ENCODE data around the gene LSAMP. TPM values are rescaled to one million over a fixed set of nuclear protein-coding genes. Genes with fewer than 3 reads are reported as not detected.

Gene LSAMP
- total RNA-seq, 1 donor from 2014 or later, result 19.9 TPM

GRCh38 chr3:115974940-115975339 is 470.3 kb downstream of the LSAMP start:
- no peak for DNase-seq
- ATAC-seq, result no peak
- intact Hi-C loops (cut with micrococcal nuclease), result no loop called here

- no peak for ATAC-seq
- intact Hi-C loops (cut with micrococcal nuclease), result no loop called here
- DNase-seq, result no peak
Observed at GRCh38 chr3:115968871-115969270, 476.4 kb downstream of the LSAMP start.

DNA sequence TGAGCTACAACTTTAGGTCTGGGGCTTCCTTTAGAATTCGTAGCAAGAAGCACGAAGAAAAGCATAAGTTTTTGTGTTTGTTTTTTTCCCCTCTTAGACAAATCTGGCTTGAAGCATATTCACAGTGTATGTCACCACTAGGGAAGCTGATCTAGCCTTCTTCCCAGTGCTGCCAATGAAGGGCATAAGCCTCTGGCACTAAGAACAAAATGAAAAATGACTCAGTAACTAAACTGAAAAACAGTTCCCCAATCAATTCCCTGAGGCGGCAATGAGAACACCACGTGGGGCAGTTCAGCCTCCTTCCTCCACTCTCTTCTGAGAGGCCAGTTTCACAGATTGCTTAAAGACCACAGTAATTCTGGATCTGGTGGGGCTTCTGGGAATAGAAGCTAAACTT is 483.9 kb downstream of the LSAMP start:
- intact Hi-C loops (cut with micrococcal nuclease), result no loop called here
- ATAC-seq, result peak; percentile 58
- DNase-seq, result no peak

DNA sequence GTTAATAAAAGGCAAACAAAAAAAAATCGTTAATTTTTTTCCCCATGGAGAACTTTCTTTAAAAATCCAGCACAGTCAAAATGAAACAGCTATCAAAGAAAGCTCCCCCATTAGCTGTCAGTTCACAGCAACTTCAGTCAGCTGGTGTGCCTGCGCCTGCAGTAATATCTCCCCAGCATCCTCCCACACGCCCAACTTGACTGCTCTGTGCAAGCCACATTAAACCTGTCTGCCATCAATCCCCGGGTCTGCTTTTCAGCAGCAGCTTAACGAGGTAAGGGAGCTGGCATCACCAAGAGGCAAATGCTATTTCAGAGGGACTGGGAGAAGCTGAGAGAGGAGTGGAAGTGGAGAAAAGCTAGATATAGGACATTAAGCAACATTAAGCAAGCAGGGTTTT is 484.5 kb downstream of the LSAMP start:
- ATAC-seq (peak; percentile 59), DNase-seq (no peak)
- intact Hi-C loops (cut with micrococcal nuclease), result no loop called here

GRCh38 chr3:115958526-115958925 is 486.8 kb downstream of the LSAMP start:
- ATAC-seq (no peak), DNase-seq (no peak)
- intact Hi-C loops (cut with micrococcal nuclease), result no loop called here

DNA sequence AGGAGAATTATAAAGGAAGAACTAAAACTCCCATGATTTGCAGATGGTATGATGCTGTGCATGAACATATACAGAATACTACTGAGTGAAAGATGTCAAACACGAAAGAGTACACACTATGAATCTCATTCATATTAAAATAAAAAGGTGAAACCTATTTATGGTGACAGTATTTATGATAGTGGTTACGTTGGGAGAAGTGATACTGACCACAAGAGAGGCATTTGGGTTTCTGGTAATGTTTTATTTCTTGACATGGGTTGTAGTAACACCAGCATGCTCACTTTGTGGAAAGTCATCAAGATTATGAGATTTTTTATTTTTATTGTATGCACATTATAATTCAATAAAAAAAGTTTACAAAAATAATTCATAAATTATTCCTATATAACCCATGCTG is 498.0 kb downstream of the LSAMP start:
- DNase-seq (no peak), ATAC-seq (no peak)
- intact Hi-C loops (cut with micrococcal nuclease), result no loop called here

GRCh38 chr3:115943579-115943978 is 501.7 kb downstream of the LSAMP start:
- ATAC-seq, result no peak
- intact Hi-C loops (cut with micrococcal nuclease), result no loop called here

DNA sequence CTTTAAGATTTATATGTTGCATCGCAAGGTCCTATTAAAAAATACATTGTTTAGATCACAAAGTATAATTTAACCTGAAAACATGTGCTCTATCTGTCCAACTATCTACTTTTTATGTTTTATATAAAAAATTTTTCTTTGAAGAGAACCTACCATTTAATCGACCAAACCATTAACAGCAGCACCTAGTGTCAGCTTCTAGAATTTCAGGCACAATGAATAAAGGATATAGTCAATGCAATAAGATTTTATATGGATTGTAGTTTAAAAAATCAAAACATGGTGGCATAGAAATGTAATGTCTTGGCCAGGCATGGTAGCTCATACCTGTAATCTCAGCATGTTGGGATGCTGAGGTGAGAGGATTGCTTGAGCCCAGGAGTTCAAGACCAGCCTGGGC is 508.2 kb downstream of the LSAMP start:
- ATAC-seq (no peak), DNase-seq (no peak)
- intact Hi-C loops (cut with micrococcal nuclease), result no loop called here

More at GRCh38 chr3:115943579-115943978, 501.7 kb downstream of the LSAMP start:
- DNase-seq, result no peak

DNA sequence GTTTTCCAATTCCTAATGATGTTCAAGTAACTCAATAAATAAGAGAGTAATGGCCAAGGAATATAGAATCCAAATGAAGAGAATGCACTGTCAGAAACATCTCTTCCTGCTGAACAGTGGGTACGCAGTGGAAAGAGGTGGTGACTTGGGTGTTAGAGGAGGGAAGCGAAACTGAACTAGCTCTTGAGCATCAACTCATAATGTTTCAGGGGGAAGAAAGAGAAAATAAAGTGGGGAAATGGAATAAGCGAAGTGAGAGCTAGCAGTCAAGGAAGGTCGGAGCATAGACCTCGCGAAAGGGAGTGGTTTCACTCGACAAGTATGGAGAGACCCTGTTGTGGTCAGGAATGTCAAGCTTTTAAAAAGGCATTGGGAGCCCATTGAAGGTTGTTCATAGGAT is 512.5 kb downstream of the LSAMP start:
- no peak for DNase-seq
- intact Hi-C loops (cut with micrococcal nuclease), result no loop called here
- ATAC-seq, result no peak

- no peak for DNase-seq
- intact Hi-C loops (cut with micrococcal nuclease), result no loop called here
Observed at GRCh38 chr3:115931581-115931980, 513.7 kb downstream of the LSAMP start.

GRCh38 chr3:115930922-115931321 is 514.4 kb downstream of the LSAMP start:
- intact Hi-C loops (cut with micrococcal nuclease), result no loop called here
- no peak for ATAC-seq
- DNase-seq, result no peak

More at GRCh38 chr3:115931581-115931980, 513.7 kb downstream of the LSAMP start:
- ATAC-seq, result no peak

GRCh38 chr3:115930168-115930567 is 515.1 kb downstream of the LSAMP start:
- ATAC-seq (no peak), DNase-seq (no peak)
- intact Hi-C loops (cut with micrococcal nuclease), result no loop called here

GRCh38 chr3:115928376-115928775 is 516.9 kb downstream of the LSAMP start:
- DNase-seq (no peak), ATAC-seq (no peak)
- intact Hi-C loops (cut with micrococcal nuclease), result no loop called here

DNA sequence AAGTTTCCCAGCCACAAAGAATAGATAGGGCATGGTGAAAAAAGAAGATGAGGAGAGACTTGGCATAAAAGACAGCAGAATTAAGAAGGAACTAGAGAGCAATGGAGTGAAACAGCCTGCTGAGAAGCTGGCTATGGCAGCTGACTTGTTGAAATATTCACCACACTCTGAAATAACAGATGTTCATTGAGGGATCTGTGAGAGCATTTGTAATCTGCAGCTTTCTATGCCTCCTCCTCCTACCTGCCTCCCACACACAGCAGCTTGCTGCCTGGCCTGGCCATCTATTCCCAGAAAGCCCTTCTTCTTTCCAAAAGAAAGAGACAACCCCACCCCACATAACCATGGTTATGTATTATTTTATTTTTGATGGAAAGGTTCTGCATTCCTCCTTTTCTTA is 518.1 kb downstream of the LSAMP start:
- DNase-seq (no peak), ATAC-seq (no peak)
- intact Hi-C loops (cut with micrococcal nuclease), result no loop called here

DNA sequence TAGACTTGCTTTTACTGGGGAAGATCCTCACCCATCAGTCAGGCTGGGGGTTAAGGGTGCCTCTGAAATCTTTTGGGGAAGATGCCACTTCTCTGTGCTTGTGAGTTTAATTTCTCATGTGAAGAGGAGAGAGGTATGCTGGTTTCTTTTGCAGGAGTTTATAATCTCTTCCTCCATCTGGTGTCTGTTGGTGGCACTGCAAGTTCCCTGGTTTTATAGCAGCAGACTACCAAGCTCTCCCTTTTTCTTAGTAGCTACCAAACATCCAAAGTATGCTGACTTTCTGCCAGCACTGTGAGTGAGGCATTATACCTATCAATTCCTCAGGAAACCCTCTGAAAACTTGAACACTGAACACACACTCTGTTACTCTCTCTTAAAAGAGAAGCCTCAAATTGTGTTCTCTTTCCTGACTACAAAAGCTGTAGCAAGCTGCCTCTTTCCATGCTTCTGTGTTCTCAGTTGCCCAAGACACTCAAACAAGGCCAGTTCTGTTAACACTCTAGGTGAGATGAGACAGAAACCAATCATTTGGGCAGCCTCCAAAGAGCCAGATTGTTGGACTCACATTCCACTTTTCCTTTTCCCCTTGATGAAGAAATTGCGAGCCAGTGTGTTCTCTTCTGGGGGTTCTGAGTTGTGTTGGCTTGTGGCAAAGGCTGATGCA is 522.5 kb downstream of the LSAMP start:
- no peak for DNase-seq
- no peak for ATAC-seq

GRCh38 chr3:115921711-115922110 is 523.6 kb downstream of the LSAMP start:
- ATAC-seq (no peak), DNase-seq (no peak)
- intact Hi-C loops (cut with micrococcal nuclease), result no loop called here

More for the DNA sequence above, 522.5 kb downstream of the LSAMP start:
- intact Hi-C loops (cut with micrococcal nuclease), result no loop called here

DNA sequence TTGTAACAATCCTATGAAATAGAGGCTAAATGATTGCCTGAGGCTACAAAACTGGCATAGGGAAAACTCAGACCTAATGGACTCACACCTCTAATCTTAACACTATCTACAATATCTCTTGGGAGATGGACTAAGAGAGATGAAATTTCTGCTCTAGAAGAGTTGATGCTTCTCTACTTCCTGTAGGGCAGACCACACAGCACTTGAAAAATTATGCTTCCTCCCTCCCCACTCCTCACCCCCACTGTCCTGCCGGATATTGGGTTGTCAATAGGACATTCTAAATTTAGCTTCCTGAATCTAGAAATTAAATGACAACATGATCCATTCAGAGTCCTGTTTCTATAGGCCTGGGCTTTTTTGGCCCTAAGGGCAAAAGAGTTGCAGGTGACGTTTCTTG is 526.4 kb downstream of the LSAMP start:
- no peak for DNase-seq
- ATAC-seq, result no peak
- intact Hi-C loops (cut with micrococcal nuclease), result no loop called here

GRCh38 chr3:115916866-115917265 is 528.4 kb downstream of the LSAMP start:
- DNase-seq (no peak), ATAC-seq (no peak)
- intact Hi-C loops (cut with micrococcal nuclease), result no loop called here

GRCh38 chr3:115915061-115915460 is 530.2 kb downstream of the LSAMP start:
- no peak for ATAC-seq
- intact Hi-C loops (cut with micrococcal nuclease), result no loop called here
- no peak for DNase-seq

GRCh38 chr3:115913069-115913686 is 532.1 kb downstream of the LSAMP start:
- DNase-seq (no peak), ATAC-seq (no peak)

GRCh38 chr3:115912372-115912771 is 532.9 kb downstream of the LSAMP start:
- intact Hi-C loops (cut with micrococcal nuclease), result no loop called here
- DNase-seq, result peak; percentile 46
- ATAC-seq, result peak; percentile 58

More at GRCh38 chr3:115913069-115913686, 532.1 kb downstream of the LSAMP start:
- intact Hi-C loops (cut with micrococcal nuclease), result no loop called here

Measured in left ventricle myocardium superior (tissue), 1 donor.